GM18526 (cell line): ENCODE data around the gene C1orf174.

Experiments used
- POLR2A ChIP-seq: IDR thresholded peaks from 3 replicates; pipeline ENCODE4 v1.6.1; 2011; ENCODE audit not compliant: insufficient read length; ENCODE audit errors: extremely low read depth

C1orf174 gene

GRCh38 chr1:3931007-3931912 is 31.2 kb upstream of the C1orf174 start:
- TF ChIP-seq POLR2A = no peak

GRCh38 chr1:3930301-3931006 is 30.4 kb upstream of the C1orf174 start:
- no peak for TF ChIP-seq POLR2A

- TF ChIP-seq POLR2A = no peak
These were observed 29.1 kb upstream of the C1orf174 start for GRCh38 chr1:3929126-3929525.

- TF ChIP-seq POLR2A = no peak
These were observed 28.5 kb upstream of the C1orf174 start for GRCh38 chr1:3928586-3928985.

DNA sequence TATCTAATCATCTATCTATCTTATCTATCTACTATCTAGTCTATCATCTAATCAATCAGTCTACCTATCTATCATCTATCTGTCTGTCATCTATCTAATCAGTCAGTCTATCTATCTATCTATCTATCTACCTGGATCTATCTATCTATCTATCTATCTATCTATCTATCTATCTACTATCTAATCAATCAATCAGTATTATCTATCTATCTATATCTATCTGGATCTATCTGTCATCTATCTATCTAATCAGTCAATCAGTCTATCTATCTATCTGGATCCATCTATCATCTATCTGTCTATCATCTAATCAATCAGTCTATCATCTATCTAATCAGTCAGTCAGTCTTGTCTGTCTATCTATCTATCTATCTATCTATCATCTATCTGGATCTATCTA is 26.9 kb upstream of the C1orf174 start:
- TF ChIP-seq POLR2A = no peak

GRCh38 chr1:3925762-3926161 is 25.7 kb upstream of the C1orf174 start:
- no peak for TF ChIP-seq POLR2A

DNA sequence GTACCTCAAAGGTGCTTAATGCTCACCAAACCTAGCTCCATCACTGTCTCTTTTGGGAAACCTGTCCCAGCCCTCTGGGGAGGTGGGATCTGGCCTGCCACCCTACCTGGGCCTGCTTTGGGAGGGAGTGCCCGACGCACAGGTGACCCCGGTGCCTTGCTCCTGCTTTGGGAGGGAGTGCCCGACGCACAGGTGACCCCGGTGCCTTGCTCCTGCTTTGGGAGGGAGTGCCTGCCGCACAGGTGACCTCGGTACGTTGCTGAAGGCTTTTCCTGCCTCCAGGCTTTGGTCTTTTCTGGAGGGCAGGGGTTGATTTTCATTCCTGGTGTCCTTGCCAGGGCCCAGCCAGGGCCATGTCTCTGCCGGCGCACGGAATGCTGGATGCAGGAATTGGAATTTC is 25.2 kb upstream of the C1orf174 start:
- TF ChIP-seq POLR2A = no peak

GRCh38 chr1:3924825-3925220 is 24.8 kb upstream of the C1orf174 start:
- TF ChIP-seq POLR2A = no peak

DNA sequence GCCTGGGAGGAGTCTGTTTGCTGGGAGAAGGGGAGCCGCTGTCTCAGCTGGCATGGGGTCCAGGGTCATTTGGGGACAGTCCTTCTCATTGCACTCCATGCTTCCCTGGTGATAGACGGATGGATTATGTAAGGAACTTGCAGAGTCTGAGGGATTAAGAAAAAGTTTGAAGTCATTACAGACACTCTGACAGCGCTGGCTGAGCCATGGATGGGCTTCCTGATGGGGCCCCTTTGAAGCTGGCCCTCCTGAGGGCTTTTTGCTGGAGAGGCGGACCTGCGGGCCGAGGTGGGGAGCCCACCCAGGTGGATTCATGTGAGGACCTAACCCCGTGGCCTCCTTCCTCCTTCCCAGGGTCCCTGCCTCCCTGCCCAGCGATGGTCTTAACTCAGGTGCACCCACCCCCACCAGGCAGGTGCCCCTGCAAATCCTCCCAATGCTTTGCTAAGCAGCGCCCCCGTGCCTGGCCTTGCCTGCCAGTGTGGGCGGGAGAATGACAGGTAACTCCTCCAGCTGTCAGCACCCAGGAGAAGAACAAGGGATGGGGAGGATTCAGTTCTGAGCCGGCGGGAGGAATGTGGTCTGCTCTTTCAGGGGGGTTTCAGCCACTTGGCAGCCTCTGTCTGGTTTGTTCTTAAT is 24.2 kb upstream of the C1orf174 start:
- no peak for TF ChIP-seq POLR2A

DNA sequence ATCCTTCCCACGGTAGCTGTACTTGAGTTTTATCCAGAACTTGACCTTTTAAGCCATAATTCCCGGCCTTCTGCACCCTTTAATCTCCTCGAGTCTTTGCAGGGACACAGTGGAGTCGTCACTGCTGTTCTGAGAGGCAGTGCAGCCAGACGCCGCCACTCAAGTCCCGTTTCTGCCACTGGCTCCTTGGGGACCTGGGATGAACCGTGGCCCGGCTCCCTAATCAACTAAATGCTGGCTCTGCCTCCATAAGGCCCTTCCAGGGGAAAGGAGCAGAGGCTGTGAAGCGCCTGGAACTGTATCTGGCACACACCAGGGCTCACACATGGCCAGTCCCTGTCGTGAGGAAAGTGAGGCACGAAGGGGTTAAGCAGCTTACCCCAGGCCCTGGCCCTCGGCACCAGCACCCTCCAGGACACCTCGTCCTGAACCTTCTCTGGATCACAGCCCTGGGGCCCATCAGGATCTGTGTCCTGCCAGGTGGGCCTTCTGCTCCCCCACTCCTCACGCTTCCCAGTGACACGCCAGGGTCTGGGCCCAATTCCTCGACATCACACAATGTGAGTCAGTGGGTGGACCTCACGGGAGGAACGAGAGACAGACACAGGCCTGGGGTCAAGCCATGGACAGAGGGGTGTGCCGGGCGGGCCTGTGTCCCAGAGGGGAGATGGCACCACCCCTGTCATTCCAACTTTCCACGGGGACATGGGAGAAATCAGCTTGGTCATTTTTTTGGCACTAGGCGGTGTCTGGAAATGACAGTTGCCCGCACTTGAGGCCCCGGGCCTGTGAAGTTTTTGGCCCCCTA is 23.5 kb upstream of the C1orf174 start:
- TF ChIP-seq POLR2A = no peak

DNA sequence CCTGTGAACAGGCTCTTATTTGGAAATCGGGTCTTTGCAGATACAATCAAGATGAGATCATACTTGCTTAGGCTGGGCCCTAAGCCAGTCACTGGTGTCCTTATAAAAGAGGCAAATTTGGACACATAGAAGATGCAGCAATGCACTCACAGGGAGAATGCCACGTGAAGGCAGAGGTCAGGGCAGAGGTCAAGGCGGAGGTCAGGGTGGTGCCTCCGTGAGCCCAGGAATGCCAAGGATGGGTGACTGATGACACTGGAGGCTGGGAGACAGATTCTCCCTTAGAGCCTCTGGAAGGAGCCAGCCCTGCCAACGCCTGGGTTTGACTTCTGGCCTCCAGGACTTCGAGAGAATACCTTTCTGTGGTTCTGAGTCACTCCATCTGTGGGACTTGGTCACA is 22.8 kb upstream of the C1orf174 start:
- no peak for TF ChIP-seq POLR2A

- TF ChIP-seq POLR2A = no peak
These were observed 22.2 kb upstream of the C1orf174 start for GRCh38 chr1:3922201-3922725.

DNA sequence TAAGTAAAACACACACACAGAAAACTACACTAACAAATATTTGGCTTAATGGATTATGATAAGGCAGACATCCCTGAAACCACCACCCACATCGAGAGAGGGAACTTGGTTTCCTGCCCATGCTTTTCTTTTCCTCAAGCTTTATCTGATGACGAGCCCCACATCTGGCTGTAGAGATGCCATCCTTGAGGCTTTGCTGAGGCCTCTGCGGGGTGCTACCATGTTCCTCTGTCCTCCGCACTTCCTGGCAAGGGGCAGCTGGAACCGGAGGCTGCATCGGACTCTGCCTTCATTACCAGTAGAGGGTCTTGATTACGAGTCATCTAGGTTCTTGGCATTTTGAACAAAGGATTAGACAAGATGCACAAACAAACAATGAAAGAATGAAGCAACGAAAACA is 21.7 kb upstream of the C1orf174 start:
- no peak for TF ChIP-seq POLR2A

DNA sequence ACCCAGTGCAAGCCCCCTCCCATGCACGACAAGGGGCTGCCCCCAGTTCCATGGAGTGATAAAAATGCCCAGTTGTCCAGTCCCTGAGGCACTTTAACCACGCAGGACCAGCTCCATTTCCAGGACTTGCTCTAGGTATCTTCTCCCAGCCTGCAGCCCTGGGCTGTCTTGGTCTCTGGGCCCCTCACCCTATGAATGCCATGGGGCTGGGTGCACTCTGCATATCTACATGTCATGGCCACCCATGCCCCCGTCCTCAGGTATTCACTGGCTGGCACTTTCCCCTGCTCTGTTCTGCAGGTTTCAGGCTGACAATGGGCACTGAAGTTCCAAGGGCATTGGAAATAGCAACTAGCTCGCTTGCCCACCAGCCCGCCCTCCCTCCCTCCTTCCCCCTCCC is 19.6 kb upstream of the C1orf174 start:
- TF ChIP-seq POLR2A = no peak
